ENCODE data around the gene SHC3.

- no peak for TF ChIP-seq CTCF (conservative IDR thresholded peaks at IDR 0.05 in 1 of 2, IDR thresholded peaks at IDR 0.05 in 1 of 2; ENCODE audit: low read depth in 1 of 2, low read length in 2 of 2)
- TF ChIP-seq EZH2 (IDR thresholded peaks at IDR 0.05; ENCODE audit: low read length, missing control alignments): no peak
These were observed 41.0 kb upstream of the SHC3 start for GRCh38 chr9:89219637-89220036.
